HepG2 (cell line): Measurements from ENCODE around the gene NT5C1A. TPM values are rescaled to one million over a fixed set of nuclear protein-coding genes. Genes with fewer than 3 reads are reported as not detected.

Experiments
- ATAC-seq: fragments of 200-7000 bp; cut with Tn5 transposase; 3 replicates; pipeline ENCODE4 v1.9.1; 2020; ENCODE audit warnings: mild to moderate bottlenecking, moderate library complexity
- BruUV-seq: library from RNA; stranded (reverse); fragments of 400-500 nt; replicated peaks from 2 replicates; lab custom pipeline; 2021; lab: Mats Ljungman, UMichigan
- CTCF ChIA-PET: fragments of 300-600 bp; formaldehyde crosslinking; extraction: SDS; loops from one replicate; lab custom pipeline; 2021; ENCODE audit warnings: low total read pairs, inconsistent platforms, low intra/inter-chr PET ratio; lab: Yijun Ruan, JAX
- POLR2A ChIA-PET: fragments of 350-600 bp; sonication (Branson Sonifier 250); formaldehyde crosslinking; loops from one replicate; lab custom pipeline; 2020; ENCODE audit warnings: antibody characterized with exemption, inconsistent platforms; lab: Yijun Ruan, JAX
- DNase-seq: peaks from one replicate; pipeline ENCODE4 v3.0.0-alpha.2; 2015; ENCODE audit warnings: low spot score
- FAIRE-seq: peaks from 3 replicates; lab custom pipeline; 2011; peaks lifted over from hg19 to GRCh38; lab: Jason Lieb, UNC
- H2AFZ ChIP-seq: one replicate; pipeline ENCODE4 v1.6.1; 2011; ENCODE audit warnings: low read length, inconsistent platforms
- H3K27ac ChIP-seq: fragments of 300-600 bp; 3 replicates; pipeline ENCODE4 v1.8.0; 2011; ENCODE audit warnings: mixed run types, mild to moderate bottlenecking, mixed read lengths, low read length, inconsistent platforms; ENCODE audit not compliant: insufficient read depth; ENCODE audit errors: extremely low read length
- H3K27me3 ChIP-seq, 2 experiments: fragments of 200-600 bp in 1 of 2; 2 replicates in 1 of 2; 3 replicates in 1 of 2; pipeline versions ENCODE4 v1.6.0 to v1.8.0; 2011; ENCODE audit warnings: low read length in 2 of 2, mild to moderate bottlenecking in 2 of 2, moderate library complexity in 2 of 2, inconsistent platforms in 1 of 2; ENCODE audit not compliant: insufficient read depth in 2 of 2, control insufficient read depth in 1 of 2
- H3K36me3 ChIP-seq, 2 experiments: fragments of 200-600 bp in 1 of 2; replicated peaks in 1 of 2; 2 replicates in 1 of 2; 3 replicates in 1 of 2; pipeline versions ENCODE4 v1.5.1 to v1.8.0; 2011; ENCODE audit warnings: low read length in 2 of 2, inconsistent platforms in 1 of 2; ENCODE audit not compliant: insufficient read depth in 2 of 2, control insufficient read depth in 1 of 2
- H3K4me1 ChIP-seq: 2 replicates; pipeline ENCODE4 v1.5.1; 2012; ENCODE audit warnings: low read length, inconsistent platforms; ENCODE audit not compliant: insufficient read depth
- H3K4me2 ChIP-seq: 2 replicates; pipeline ENCODE4 v1.6.0; 2011; ENCODE audit warnings: low read depth, low read length, inconsistent platforms
- H3K4me3 ChIP-seq, 3 experiments: fragments of 200-600 bp in 1 of 3; sonication (generic), shearing (Covaris generic) in 1 of 3; replicated peaks in 1 of 3; 2 replicates each; pipeline ENCODE4 v1.5.1; 2011 to 2016; ENCODE audit warnings: low read length in 3 of 3, inconsistent platforms in 2 of 3, low read depth in 2 of 3, mild to moderate bottlenecking in 2 of 3, control low read depth in 1 of 3, mixed read lengths in 1 of 3; ENCODE audit not compliant: insufficient read depth in 1 of 3
- H3K79me2 ChIP-seq: one replicate; pipeline ENCODE4 v1.6.1; 2011; ENCODE audit warnings: low read length, inconsistent platforms; ENCODE audit not compliant: insufficient read depth
- H3K9ac ChIP-seq: 2 replicates; pipeline ENCODE4 v1.6.0; 2011; ENCODE audit warnings: mild to moderate bottlenecking, low read depth, low read length, inconsistent platforms; ENCODE audit not compliant: insufficient read depth
- H3K9me3 ChIP-seq: 2 replicates; pipeline ENCODE4 v1.5.1; 2012; ENCODE audit warnings: mild to moderate bottlenecking, low read length
- H4K20me1 ChIP-seq: 2 replicates; pipeline ENCODE4 v1.6.0; 2011; ENCODE audit warnings: inconsistent platforms, mild to moderate bottlenecking, low read length, moderate library complexity; ENCODE audit not compliant: insufficient read depth
- AKAP8 ChIP-seq: sonication (generic); formaldehyde crosslinking; IDR thresholded peaks from 2 replicates; pipeline ENCODE4 v1.5.1; 2020; ENCODE audit warnings: mild to moderate bottlenecking, missing genetic modification reagents
- AKNA ChIP-seq: sonication (generic); formaldehyde crosslinking; IDR thresholded peaks from 2 replicates; pipeline ENCODE4 v1.4.0; 2020; ENCODE audit warnings: missing genetic modification reagents, borderline replicate concordance
- CREB1 ChIP-seq, 2 experiments: fragments of 450-650 bp in 1 of 2; IDR thresholded peaks; 2 replicates each; pipeline ENCODE4 v1.6.1; 2016 to 2017; ENCODE audit warnings: control low read depth in 1 of 2, mild to moderate bottlenecking in 1 of 2, missing compliant biosample characterization in 1 of 2, missing genetic modification characterization in 1 of 2
- HMGA1 ChIP-seq: sonication (generic); formaldehyde crosslinking; conservative IDR thresholded peaks from 2 replicates; pipeline ENCODE4 v1.4.0; 2020; ENCODE audit warnings: missing genetic modification reagents
- KAT2B ChIP-seq: fragments of 150-350 bp; IDR thresholded peaks from 2 replicates; pipeline ENCODE4 v1.6.1; 2014; ENCODE audit warnings: low read depth, low read length, borderline replicate concordance
- KLF15 ChIP-seq: sonication (generic); formaldehyde crosslinking; IDR thresholded peaks from 2 replicates; pipeline ENCODE4 v1.8.1; 2023; ENCODE audit warnings: borderline replicate concordance, mild to moderate bottlenecking, inconsistent platforms, missing genetic modification reagents, mixed read lengths
- KLF16 ChIP-seq, 2 experiments: sonication (generic) in 1 of 2; formaldehyde crosslinking in 1 of 2; IDR thresholded peaks; 2 replicates each; pipeline versions ENCODE4 v1.6.1 to v1.8.0; 2016 to 2023; ENCODE audit warnings: missing genetic modification reagents in 2 of 2, missing compliant biosample characterization in 1 of 2
- NFE2L2 ChIP-seq: fragments of 150-350 bp; IDR thresholded peaks from 2 replicates; pipeline ENCODE4 v1.6.1; 2014; ENCODE audit warnings: low read length
- RNF2 ChIP-seq: fragments of 450-650 bp; conservative IDR thresholded peaks from 2 replicates; pipeline ENCODE4 v1.6.1; 2016; ENCODE audit warnings: low read depth
- SNAPC5 ChIP-seq: sonication (generic); formaldehyde crosslinking; IDR thresholded peaks from 2 replicates; pipeline ENCODE4 v1.8.1; 2023; ENCODE audit warnings: mild to moderate bottlenecking, missing genetic modification reagents, borderline replicate concordance
- ZMYM4 ChIP-seq: sonication (generic); formaldehyde crosslinking; IDR thresholded peaks from 2 replicates; pipeline ENCODE4 v1.8.1; 2023; ENCODE audit warnings: mild to moderate bottlenecking, missing genetic modification reagents
- ZNF124 ChIP-seq: sonication (generic); formaldehyde crosslinking; IDR thresholded peaks from 2 replicates; pipeline ENCODE4 v1.4.0; 2020; ENCODE audit warnings: missing genetic modification reagents
- ZNF432 ChIP-seq: sonication (generic); formaldehyde crosslinking; IDR thresholded peaks from 2 replicates; pipeline ENCODE4 v1.5.0; 2020; ENCODE audit warnings: missing genetic modification reagents, mild to moderate bottlenecking, borderline replicate concordance
- ZNF512 ChIP-seq: sonication (generic); formaldehyde crosslinking; IDR thresholded peaks from 2 replicates; pipeline ENCODE4 v1.4.0; 2020; ENCODE audit warnings: mild to moderate bottlenecking, missing genetic modification reagents
- ZNF597 ChIP-seq: sonication (generic); formaldehyde crosslinking; IDR thresholded peaks from 2 replicates; pipeline ENCODE4 v1.5.0; 2020; ENCODE audit warnings: missing genetic modification reagents
- ZSCAN25 ChIP-seq: sonication (generic); formaldehyde crosslinking; IDR thresholded peaks from 2 replicates; pipeline ENCODE4 v1.8.0; 2022; ENCODE audit warnings: mild to moderate bottlenecking, missing genetic modification reagents
- WGBS: methylation state at CpG from one replicate; pipeline ENCODE4 v1.1.6; 2017; ENCODE audit warnings: low lambda C conversion rate; 5-methylcytosine and 5-hydroxymethylcytosine counted together
- in situ Hi-C: cut with HindIII; loops from 2 replicates; pipeline ENCODE4 v1.10.0; 2017; ENCODE audit warnings: low pct_unique_long_range_greater_than_20kb; ENCODE audit not compliant: extremely low pct_ligation_motif_present
- intact Hi-C: fragments of 100-400 bp; cut with micrococcal nuclease; formaldehyde crosslinking; loops from one replicate; pipeline ENCODE4 v1.10.0; 2022; ENCODE audit not compliant: unreplicated experiment
- polyA plus RNA-seq, 8 experiments: library from polyadenylated mRNA; depleted of rRNA in 3 of 8; stranded (reverse) in 7 of 8; unstranded in 1 of 8; fragments of >200 nt; fragmentation: Illumina TruSeq in 4 of 8; extraction: Trizol in 4 of 8; gene quantifications; 2 replicates each; pipeline versions ENCODE4 v1.2.1 to v1.2.3, GENCODE V29; 2011 to 2016; ENCODE audit warnings: low read depth in 4 of 8, missing spikeins in 1 of 8, mixed read lengths in 1 of 8; ENCODE audit not compliant: insufficient read depth in 1 of 8
- total RNA-seq, 5 experiments: library from RNA; depleted of rRNA; stranded (reverse); fragments of >200 nt; fragmentation: Illumina TruSeq; extraction: Trizol; gene quantifications; 2 replicates each; pipeline ENCODE4 v1.2.3, GENCODE V29; 2016; ENCODE audit warnings: low read depth in 1 of 5

NT5C1A gene
- total and polyA plus RNA-seq, 2 of the 13 experiments (the other 11 are each of a cell fraction or from before 2014, with no cell fraction given): not detected

GRCh38 chr1:39681294-39681693 is 9.4 kb upstream of the NT5C1A start (continued):
- TF ChIP-seq AKNA (no peak), AKAP8 (CRISPR knock-in tag) (no peak), KLF16 (CRISPR knock-in tag; IDR thresholded peaks at IDR 0.05) (no peak), KAT2B (no peak), ZSCAN25 (CRISPR knock-in tag) (no peak), NFE2L2 (no peak)
- TF ChIP-seq, all 625 proteins: peak for 0

GRCh38 chr1:39680751-39681150 is 8.8 kb upstream of the NT5C1A start:
- H2AFZ ChIP-seq: no peak overlapping the region
- no peak overlapping the region for H3K4me2 ChIP-seq
- no TSS peak for BruUV-seq
- WGBS: 0% methylated on average over 4 of the region's 4 CpGs
- DNase-seq: no peak
- POLR2A ChIA-PET: no interaction called here
- H3K9ac ChIP-seq: no peak overlapping the region
- intact Hi-C loops (no loop called here), in situ Hi-C loops (no loop called here)
- no peaks in the 10 kb centered on the region for H3K36me3 ChIP-seq
- H3K9me3 ChIP-seq: no peaks in the 10 kb centered on the region
- ATAC-seq: no peak
- H4K20me1 ChIP-seq: 0 out of 2 replicates have a peak, but pooled peaks cover 2% of the 10 kb centered on the region
- no peak for FAIRE-seq
- peaks cover 0 to 43% of the 10 kb centered on the region in 2 experiments; a peak in 4 of 5 replicates for H3K27me3 ChIP-seq
- no peak overlapping the region for H3K4me3 ChIP-seq
- CTCF ChIA-PET: no interaction called here
- H3K79me2 ChIP-seq: no peaks in the 10 kb centered on the region
- no peak overlapping the region for H3K27ac ChIP-seq
- no peaks in the 10 kb centered on the region for H3K4me1 ChIP-seq
- TF ChIP-seq ZMYM4 (CRISPR knock-in tag) (no peak), ZNF432 (CRISPR knock-in tag) (no peak), SNAPC5 (CRISPR knock-in tag) (no peak), ZNF512 (CRISPR knock-in tag) (no peak), CREB1 (IDR thresholded peaks at IDR 0.05) (no peak), CREB1 (CRISPR knock-in tag; IDR thresholded peaks at IDR 0.05) (no peak), HMGA1 (CRISPR knock-in tag) (no peak), ZNF597 (CRISPR knock-in tag) (no peak), KLF15 (CRISPR knock-in tag) (no peak), RNF2 (no peak), ZNF124 (CRISPR knock-in tag) (no peak)
